HG02763 (cell line): ENCODE data around the gene TEX101.
"Not testable (repeated sequence)": the region's sequence is repeated elsewhere in the genome, so short reads cannot be mapped to it uniquely, and the experiment has no call there.

Experiments
- ATAC-seq: cut with Tn5 transposase; IDR thresholded peaks from one replicate; pipeline ENCODE4 v1.9.1; 2021; ENCODE audit warnings: mild to moderate bottlenecking, moderate library complexity; ENCODE audit not compliant: unreplicated experiment

TEX101 gene

DNA sequence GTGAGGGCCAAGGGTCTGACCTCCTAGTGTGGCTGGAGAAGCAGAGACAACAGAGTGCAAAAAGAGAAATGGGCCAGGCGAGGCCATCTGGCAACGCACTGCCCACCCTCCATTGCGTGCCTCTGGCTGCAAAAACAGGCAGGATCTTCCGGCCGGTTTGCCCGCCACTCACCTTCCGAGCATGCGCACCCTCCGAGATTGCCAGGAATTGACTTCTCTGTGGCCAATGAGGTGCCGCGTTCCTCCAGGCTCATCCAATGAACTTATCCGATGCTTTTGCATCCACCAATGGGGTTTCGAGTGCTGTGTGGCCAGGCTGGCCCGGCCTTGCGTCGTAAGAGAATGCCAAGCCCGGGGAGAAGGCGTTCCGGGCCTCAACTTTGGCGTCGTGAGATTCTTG lies at the start of gene TEX101:
TSS of gene TEX101 (plus strand) at position 337 of the 400 bp plus-strand sequence. CDS start 1,030 bp downstream, outside the sequence.
- no peak for ATAC-seq

GRCh38 chr19:43365677-43366076 lies 49.0 kb upstream of the TEX101 start:
- not testable (repeated sequence) for ATAC-seq

DNA sequence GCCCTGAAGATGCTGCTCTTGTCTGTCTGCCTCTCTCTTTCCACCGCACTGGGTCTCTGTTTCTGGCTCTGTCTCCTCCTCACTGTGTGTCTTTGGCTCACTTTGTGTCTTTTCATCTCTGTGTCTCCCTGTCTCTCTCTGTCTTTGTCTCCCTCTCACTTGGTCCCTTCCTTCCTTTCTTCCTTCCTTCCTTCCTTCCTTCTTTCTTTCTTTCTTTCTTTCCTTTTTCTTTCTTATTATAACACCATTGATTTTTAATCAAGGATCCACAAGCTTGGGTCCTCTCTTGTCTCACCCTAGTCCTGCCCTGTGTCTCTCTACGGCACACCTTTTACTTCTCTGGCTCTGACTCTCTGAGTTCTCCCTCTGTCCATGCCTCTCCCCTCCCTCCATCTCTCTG lies 46.9 kb upstream of the TEX101 start:
- ATAC-seq, result no peak

DNA sequence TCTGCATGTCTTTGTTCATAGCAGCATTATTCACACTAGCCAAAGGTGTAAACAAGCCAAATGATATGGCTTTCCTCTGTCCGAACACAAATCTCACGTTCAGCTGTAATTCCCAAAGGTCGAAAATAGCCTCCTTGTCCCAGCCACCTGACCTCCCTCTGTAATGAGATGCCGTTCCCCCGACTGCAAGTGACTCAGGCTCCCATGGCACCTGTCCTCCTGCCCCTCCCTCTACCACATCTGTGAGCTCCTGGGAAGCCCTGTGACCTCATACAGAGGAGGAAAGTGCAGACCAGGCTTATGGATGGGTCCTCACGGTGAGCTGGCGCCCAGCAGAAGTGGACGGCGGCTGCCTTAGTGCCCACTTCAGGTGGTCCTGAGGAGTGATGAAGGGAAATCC lies 45.8 kb upstream of the TEX101 start:
- not testable (repeated sequence) for ATAC-seq

- no peak for ATAC-seq
Observed at GRCh38 chr19:43371909-43372308, 42.8 kb upstream of the TEX101 start.

DNA sequence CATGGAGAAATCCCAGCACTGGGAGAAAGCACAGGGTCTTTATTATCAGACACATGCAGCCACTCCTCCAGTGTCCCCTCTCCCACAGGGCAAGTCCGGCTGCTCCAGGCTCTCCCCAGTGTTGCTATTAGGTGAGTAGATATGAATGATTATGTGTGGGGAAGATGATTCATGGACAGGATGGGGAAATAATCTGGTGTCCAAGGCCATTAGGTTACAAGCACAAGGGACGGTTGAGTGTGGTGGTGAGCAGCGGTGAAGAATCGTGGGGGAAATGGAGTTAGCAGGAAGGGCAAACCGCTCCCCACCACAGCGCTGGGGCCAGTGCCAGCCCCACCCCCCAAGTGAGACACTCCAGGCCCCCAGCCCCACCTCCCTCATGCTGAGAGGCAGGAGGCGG lies 42.2 kb upstream of the TEX101 start:
- no peak for ATAC-seq

DNA sequence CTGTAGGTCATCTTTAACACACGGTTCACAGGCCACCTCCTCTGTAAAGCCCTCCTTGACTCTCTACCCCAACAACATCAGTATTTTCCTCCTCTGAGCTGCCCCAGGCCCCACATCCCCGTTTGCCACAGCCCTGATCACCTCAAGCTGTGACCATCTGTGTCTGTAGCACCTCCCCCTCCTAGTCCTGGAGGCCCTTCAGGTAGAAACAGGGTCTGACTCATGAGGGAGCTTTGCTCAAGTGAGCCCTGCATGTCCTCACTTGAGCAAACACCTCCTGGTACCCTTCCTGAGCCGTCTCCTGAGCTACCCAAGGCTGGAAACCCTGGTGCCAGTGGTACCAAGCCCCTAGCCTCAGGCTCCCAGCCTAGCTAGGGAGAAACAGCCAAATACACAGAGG lies 37.1 kb upstream of the TEX101 start:
- not testable (repeated sequence) for ATAC-seq

- no peak for ATAC-seq
Observed at GRCh38 chr19:43380008-43380407, 34.7 kb upstream of the TEX101 start.

DNA sequence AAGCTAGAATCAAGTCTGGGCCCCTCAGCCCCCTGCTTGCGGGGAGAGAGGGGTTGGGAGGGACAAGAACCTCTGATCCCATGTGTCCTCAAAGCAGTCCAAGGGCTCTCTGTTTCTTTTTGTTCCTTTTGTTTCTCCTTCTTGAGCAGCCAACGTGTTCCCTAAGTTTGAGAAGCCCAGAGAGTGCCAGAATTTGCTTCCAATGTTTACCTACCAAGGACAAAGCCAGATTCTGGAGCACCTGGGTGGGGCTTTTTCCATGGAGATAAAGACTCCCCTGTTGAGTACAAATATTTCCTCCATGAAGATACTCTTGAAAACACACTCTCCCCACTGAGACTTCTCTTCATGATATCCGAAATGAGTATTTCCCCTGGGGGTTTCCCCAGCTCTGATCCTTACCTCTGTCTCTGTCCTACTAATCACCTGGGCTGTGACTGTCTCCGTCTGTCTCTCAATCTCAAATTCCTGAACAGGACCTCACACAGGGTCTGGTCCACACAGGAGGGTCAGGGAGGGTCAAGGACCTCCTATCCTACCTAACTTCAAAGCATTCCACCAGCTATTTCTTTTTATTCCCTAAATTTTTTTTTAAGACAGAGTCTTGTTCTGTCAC lies 33.8 kb upstream of the TEX101 start:
- no peak for ATAC-seq

- ATAC-seq, result not testable (repeated sequence)
Observed at GRCh38 chr19:43382586-43383216, 32.0 kb upstream of the TEX101 start.

- not testable (repeated sequence) for ATAC-seq
Observed at GRCh38 chr19:43383254-43383653, 31.4 kb upstream of the TEX101 start.

GRCh38 chr19:43383759-43384158 lies 30.9 kb upstream of the TEX101 start:
- ATAC-seq, result not testable (repeated sequence)

DNA sequence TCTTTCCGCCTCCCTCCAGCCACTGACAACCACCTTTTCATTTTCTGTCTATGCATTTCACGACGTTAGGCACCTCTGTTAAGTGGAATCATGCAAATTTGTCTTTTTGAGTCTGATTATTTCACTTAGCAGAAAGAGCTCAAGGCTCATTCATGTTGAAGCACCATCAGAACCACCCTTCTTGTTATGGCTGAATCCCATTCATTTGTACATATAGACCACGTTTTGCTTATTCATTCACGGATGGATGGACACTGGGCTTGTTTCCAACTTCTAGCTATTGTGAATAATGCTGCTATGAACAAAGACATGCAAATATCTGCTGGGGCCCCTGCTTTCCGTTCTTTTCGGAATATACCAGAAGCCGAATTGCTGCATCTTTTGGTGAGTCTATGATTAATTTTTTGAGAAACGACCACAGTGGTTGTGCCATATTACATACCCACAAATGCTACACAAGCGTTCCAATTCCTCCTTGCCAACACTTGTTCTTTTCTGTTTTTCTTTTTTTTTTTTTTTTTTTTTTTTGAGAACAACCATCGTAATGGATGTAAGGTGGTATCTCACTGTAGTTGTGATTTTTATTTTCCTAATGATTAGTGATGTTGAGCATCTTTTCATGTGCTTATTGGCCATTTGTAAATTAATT lies 23.7 kb upstream of the TEX101 start:
- not testable (repeated sequence) for ATAC-seq

GRCh38 chr19:43391552-43391935 lies 23.1 kb upstream of the TEX101 start:
- not testable (repeated sequence) for ATAC-seq

GRCh38 chr19:43393501-43393900 lies 21.2 kb upstream of the TEX101 start:
- ATAC-seq, result not testable (repeated sequence)

DNA sequence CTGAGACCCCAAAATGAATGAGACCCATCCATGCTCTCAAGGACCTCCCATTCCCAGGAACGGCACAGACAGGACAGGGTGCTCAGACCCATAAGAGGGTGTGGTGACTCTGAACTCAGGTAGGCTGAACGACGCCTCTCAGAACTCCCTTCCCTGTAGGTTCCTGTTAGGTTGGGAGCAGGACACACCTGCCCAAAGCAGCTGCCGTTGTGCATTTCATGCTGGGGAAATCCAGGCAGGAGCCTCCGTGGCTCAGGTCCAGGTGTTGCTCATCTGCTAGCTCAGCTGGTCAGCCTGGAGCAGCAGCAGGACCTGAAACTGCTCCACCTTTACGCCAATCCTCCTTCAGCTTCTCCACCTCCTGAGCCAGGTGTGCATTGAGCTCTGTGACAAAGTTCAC lies 19.1 kb upstream of the TEX101 start:
- ATAC-seq, result no peak

GRCh38 chr19:43406297-43406696 lies 8.4 kb upstream of the TEX101 start:
- no peak for ATAC-seq

DNA sequence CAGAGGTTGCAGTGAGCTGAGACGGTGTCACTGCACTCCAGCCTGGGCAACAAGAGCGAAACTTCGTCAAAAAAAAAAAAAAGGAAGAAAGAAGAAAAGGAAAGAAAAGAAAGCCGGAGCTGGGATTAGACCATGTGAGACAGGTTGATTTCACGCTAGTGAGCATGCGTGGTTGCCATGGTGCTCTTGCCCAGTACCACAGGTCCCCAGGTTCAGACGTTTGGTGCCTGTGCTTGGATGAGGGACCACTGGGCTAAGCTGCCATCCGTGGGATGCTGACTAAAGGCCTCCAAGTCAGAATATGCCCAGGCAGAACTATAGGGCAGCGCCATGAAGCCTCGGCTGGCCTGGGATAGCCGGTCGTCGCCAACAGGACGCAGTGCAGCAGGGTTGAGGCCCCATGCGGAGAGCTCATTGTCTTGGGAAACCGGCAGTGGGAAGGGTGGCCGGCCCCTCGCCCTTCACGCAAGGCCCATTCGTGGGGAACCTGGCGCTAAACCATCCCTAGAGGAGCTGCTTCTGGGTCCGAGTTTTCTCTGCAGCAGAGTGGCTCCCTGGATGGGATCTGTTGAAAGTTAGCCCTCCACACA lies 7.2 kb upstream of the TEX101 start:
- ATAC-seq, result no peak

DNA sequence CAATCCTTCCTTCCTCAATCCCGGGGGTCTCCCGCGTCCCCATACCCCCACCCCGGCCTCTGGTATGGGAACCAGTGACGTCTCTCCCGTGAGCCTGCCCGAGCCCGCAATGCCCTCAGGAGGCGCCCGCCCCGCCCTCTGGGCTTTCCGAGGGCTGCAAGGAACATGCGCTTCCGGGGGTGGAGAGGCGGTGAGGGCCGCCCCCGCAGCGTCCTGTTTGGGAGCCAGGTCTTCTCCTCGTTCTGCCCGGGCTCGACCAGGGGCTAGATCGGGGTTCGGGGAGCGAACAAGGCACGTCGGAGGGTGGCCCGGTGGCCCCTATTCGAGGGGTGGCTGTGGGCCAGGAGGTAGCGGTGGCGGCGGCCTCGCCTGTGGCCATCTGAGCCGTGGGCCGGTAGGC lies 6.6 kb upstream of the TEX101 start:
- no peak for ATAC-seq

DNA sequence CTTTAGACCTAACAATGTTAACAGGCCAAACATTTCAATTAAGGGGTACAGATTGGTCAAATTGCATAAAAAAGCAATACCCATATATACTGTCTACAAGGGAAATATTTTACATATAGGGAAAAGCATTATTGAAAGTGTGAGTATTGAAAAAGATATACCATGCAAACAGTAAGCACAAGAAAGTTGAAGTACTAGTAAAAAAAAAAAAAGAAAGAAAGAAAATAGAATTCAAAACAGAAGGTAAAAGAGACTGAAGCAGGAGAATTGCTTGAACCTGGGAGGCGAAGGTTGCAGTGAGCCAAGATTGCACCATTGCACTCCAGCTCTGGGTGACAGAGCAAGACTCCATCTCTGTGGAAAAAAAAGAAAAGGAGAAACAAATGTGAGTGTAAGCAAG lies 5.3 kb upstream of the TEX101 start:
- ATAC-seq, result no peak

- ATAC-seq, result no peak
Observed at GRCh38 chr19:43412441-43412840, 2.2 kb upstream of the TEX101 start.
